Measurements from ENCODE around the gene VPS37C.

DNA sequence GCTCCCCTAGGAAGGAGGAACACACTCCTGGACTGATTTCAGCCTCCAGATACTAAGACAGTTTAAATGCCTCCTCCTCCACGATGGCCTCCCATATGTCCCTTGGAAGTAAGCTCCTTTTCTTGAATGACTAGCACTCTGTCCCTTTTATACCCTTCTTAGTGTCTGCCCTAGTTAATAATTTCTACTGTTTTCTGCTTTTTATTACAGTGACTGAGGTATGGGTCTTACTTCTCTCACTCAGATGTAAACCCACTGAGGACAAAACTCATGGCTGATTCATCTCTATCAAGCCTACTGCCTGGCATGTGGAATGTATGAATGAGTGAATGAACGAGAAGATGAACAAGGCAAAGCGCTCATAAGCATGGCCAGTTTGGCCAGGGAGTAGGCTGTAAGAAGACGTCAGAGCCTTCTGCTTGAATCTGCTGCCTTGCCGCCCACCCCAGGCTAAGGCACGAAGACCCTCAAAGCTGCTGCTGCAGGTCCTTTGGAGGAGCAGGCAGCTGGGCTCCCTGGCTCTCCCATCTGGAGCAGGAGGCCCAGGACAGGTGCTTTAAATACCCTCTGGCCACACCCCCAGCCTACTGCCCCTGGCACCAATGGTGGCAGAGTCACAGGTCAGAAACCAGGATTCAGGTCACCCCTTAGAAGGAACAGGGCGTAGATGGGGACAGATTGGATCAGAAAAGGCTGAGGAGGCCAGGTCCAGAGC, 33.9 kb upstream of the VPS37C start:
- no peak for TF ChIP-seq SIN3A (IDR thresholded peaks at IDR 0.05; ENCODE audit: borderline replicate concordance in 2 of 2, control insufficient read depth in 1 of 2, low read depth in 2 of 2, low read length in 2 of 2)
- no peak for TF ChIP-seq TBP (optimal IDR thresholded peaks at IDR 0.05; ENCODE audit: low read depth, low read length)
- no peak for TF ChIP-seq NR2C2 (CRISPR knock-in tag; IDR thresholded peaks at IDR 0.05)
- no peak for TF ChIP-seq NR2C2 (tag; IDR thresholded peaks at IDR 0.05)
- no peak for TF ChIP-seq DNMT1 (IDR thresholded peaks at IDR 0.05)
- TF ChIP-seq BRCA1 (IDR thresholded peaks at IDR 0.05), result no peak
- no peak for TF ChIP-seq BRCA1 (CRISPR knock-in tag; IDR thresholded peaks at IDR 0.05)
- no peak for TF ChIP-seq EZH2 (IDR thresholded peaks at IDR 0.05; ENCODE audit: borderline replicate concordance, low read depth, low read length)
- TF ChIP-seq POLR3A (IDR thresholded peaks at IDR 0.05; ENCODE audit: borderline replicate concordance, extremely low read depth, insufficient read depth, insufficient read length), result no peak
- no peak for TF ChIP-seq MAX (CRISPR knock-in tag; IDR thresholded peaks at IDR 0.05)
